GM18870 (cell line): ENCODE results near the gene ENHO.
"Not testable (repeated sequence)": the region's sequence is repeated elsewhere in the genome, so short reads cannot be mapped to it uniquely, and the experiment has no call there.

Source experiments
- ATAC-seq: cut with Tn5 transposase; IDR thresholded peaks from one replicate; pipeline ENCODE4 v1.9.1; 2021; ENCODE audit warnings: moderate library complexity; ENCODE audit not compliant: unreplicated experiment

Gene ENHO

DNA sequence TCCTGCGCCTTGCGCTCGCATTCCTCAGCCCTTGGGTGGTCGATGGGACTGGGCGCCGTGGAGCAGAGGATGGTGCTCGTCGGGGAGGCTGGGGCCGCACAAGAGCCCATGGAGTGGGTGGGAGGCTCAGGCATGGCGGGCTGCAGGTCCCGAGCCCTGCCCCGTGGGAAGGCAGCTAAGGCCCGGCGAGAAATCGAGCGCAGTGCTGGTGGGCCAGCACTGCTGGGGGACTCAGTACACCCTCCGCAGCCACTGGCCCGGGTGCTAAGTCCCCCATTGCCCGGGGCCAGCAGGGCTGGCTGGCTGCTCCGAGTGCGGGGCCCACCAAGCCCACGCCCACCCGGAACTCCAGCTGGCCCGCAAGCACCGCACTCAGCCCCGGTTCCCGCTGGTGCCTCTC is 40.0 kb downstream of the ENHO start:
- not testable (repeated sequence) for ATAC-seq

DNA sequence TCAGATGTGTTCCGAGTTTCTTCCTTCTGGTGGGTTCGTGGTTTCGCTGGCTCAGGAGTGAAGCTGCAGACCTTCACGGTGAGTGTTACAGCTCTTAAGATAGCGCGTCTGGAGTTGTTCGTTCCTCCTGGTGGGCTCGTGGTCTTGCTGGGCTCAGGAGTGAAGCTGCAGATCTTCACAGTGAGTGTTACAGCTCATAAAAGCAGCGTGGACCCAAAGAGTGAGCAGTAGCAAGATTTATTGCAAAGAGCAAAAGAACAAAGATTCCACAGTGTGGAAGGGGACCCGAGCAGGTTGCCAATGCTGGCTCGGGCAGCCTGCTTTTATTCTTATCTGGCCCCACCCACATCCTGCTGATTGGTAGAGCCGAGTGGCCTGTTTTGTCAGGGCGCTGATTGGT is 41.2 kb downstream of the ENHO start:
- ATAC-seq = not testable (repeated sequence)

DNA sequence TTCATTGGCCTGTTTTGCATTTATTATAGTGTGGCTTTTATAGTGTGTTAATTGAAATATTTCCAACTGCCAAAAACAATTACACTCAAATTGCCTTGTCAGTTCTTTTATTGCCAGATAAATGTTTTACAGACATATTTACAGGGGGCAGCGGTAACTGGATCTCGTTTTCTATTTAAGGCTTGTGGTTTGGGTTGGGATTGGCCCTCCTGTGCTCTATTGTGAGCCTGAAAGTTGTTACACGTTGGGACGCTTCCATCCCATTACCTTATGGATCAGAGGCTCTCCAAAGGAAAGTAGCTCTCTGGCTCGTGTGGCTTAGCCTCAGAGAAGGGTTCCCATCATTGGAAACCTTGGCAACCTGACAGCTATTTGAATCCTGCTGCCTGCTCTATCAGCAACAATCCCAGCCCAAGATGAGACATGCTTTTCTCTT is 43.3 kb downstream of the ENHO start:
- ATAC-seq = no peak

DNA sequence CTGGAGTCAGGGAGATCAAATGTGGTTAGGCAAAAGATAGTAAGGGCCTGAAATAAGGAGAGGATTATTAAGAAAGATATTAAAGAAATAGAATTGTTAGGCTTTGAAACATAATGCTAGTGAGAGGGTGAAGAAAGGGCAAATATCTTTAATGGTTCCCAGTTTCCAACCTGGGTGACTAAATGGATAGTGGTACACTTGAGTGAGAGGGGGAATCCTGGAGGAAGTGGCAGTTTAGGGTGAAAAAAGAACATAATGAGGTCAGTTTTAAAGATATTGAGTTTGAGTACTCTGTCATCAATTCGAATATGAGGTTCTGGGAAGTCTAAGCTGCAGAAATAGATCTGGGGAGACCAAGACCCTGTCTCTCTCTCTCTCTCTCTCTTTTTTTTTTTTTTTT is 45.2 kb downstream of the ENHO start:
- no peak for ATAC-seq

DNA sequence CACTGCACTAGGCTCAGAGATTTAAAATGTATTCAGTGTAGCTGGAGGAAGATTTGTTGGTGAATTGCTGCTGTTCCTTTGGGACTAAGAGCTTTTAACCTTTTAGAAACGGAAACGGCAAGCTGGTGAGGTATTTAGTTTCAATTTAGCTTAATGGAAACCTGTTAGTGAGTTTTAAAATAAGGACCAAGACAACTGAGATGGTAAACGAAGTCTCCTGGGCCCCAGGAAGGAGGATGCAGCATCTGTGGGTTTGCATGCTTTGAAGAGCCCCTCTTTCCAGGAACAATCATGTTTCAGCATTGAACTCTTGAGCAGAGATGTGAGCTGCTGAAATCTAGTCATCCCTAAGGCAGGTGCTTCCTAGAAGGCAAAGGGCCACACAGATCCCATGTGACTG is 47.7 kb downstream of the ENHO start:
- no peak for ATAC-seq
